B cell (primary cell): ENCODE results near the gene TRIM9. TPM values are rescaled to one million over a fixed set of nuclear protein-coding genes. Genes with fewer than 3 reads are reported as not detected.

ENCODE experiments used
- ATAC-seq: fragments of 200-7000 bp; cut with Tn5 transposase; one replicate; pipeline ENCODE4 v1.10.0; 2021; ENCODE audit warnings: low read depth, mild to moderate bottlenecking, moderate number of reproducible peaks, moderate library complexity
- CTCF ChIA-PET: fragments of 350-600 bp; sonication (Branson Sonifier 250); formaldehyde crosslinking; loops from one replicate; lab custom pipeline; 2021; ENCODE audit warnings: antibody characterized with exemption, inconsistent platforms; lab: Charles Lee
- POLR2A ChIA-PET: fragments of 350-600 bp; sonication (Branson Sonifier 250); formaldehyde crosslinking; loops from one replicate; lab custom pipeline; 2021; ENCODE audit warnings: antibody characterized with exemption; lab: Charles Lee
- DNase-seq: peaks from one replicate; pipeline ENCODE4 v3.0.0; 2013
- H2AFZ ChIP-seq: 2 replicates; pipeline ENCODE4 v1.6.1; 2012; ENCODE audit warnings: mild to moderate bottlenecking, low read depth, low read length; ENCODE audit not compliant: insufficient read depth, poor library complexity, severe bottlenecking
- H3K27ac ChIP-seq, 2 donors: 1 replicate in 1 of 2; 2 replicates in 1 of 2; pipeline ENCODE4 v1.5.1; 2012 to 2013; ENCODE audit warnings: low read length in 2 of 2, mild to moderate bottlenecking in 2 of 2, moderate library complexity in 1 of 2
- H3K27me3 ChIP-seq, 4 experiments: fragments of 200-600 bp in 1 of 4; sonication (generic) in 1 of 4; replicated peaks in 1 of 4; 1 replicate in 2 of 4; 2 replicates in 2 of 4; pipeline versions ENCODE4 v1.6.1 to v1.7.0; 2013 to 2016; ENCODE audit warnings: low read length in 3 of 4, mild to moderate bottlenecking in 2 of 4, mixed read lengths in 1 of 4, moderate library complexity in 1 of 4; ENCODE audit not compliant: insufficient read depth in 4 of 4, control insufficient read depth in 3 of 4; ENCODE audit errors: control extremely low read depth in 1 of 4
- H3K36me3 ChIP-seq, 2 experiments: replicated peaks in 1 of 2; 1 replicate in 1 of 2; 2 replicates in 1 of 2; pipeline versions ENCODE4 v1.6.1 to v1.7.1; 2013; ENCODE audit warnings: low read length in 1 of 2; ENCODE audit not compliant: insufficient read depth in 2 of 2, control insufficient read depth in 1 of 2; ENCODE audit errors: control extremely low read depth in 1 of 2, extremely low read depth in 1 of 2
- H3K4me1 ChIP-seq, 2 donors: fragments of 200-600 bp in 1 of 2; sonication (generic) in 1 of 2; 1 replicate in 1 of 2; 2 replicates in 1 of 2; pipeline versions ENCODE4 v1.5.1 to v1.6.1; 2013 to 2017; ENCODE audit warnings: low read length in 2 of 2; ENCODE audit not compliant: control insufficient read depth in 2 of 2, insufficient read depth in 2 of 2
- H3K4me2 ChIP-seq: replicated peaks from 2 replicates; pipeline ENCODE3; 2012; ENCODE audit warnings: mild to moderate bottlenecking, low read depth, low read length; ENCODE audit not compliant: poor library complexity, severe bottlenecking
- H3K4me3 ChIP-seq, 5 experiments: fragments of 200-600 bp in 1 of 5; sonication (generic) in 1 of 5; 1 replicate in 3 of 5; 2 replicates in 2 of 5; pipeline versions ENCODE4 v1.5.1 to v1.7.0; 2011 to 2016; ENCODE audit warnings: low read length in 4 of 5, mild to moderate bottlenecking in 4 of 5, low read depth in 2 of 5, control low read depth in 1 of 5, moderate library complexity in 1 of 5; ENCODE audit not compliant: insufficient read depth in 1 of 5; ENCODE audit errors: control extremely low read depth in 1 of 5, extremely low read depth in 1 of 5
- H3K79me2 ChIP-seq: fragments of 200-600 bp; sonication (generic); one replicate; pipeline ENCODE4 v1.6.0; 2016; ENCODE audit warnings: low read length; ENCODE audit not compliant: control insufficient read depth, insufficient read depth
- H3K9ac ChIP-seq: fragments of 200-600 bp; sonication (generic); 2 replicates; pipeline ENCODE4 v1.6.1; 2017; ENCODE audit warnings: mild to moderate bottlenecking, low read length, moderate library complexity
- H3K9me3 ChIP-seq, 3 donors: one replicate each; pipeline versions ENCODE4 v1.6.1 to v1.7.1; 2013; ENCODE audit warnings: low read length in 2 of 3; ENCODE audit not compliant: control insufficient read depth in 2 of 3, insufficient read depth in 1 of 3; ENCODE audit errors: control extremely low read depth in 1 of 3
- H4K20me1 ChIP-seq: 2 replicates; pipeline ENCODE4 v1.6.0; 2012; ENCODE audit warnings: mild to moderate bottlenecking, low read length; ENCODE audit not compliant: insufficient read depth, control insufficient read depth, poor library complexity, severe bottlenecking
- H3K27ac Mint-ChIP-seq: one replicate; pipeline ENCODE4 v1.8.0; 2021; ENCODE audit warnings: mixed read lengths
- H3K27me3 Mint-ChIP-seq: one replicate; pipeline ENCODE4 v1.8.0; 2021; ENCODE audit warnings: mixed read lengths
- H3K4me1 Mint-ChIP-seq: one replicate; pipeline ENCODE4 v1.8.0; 2021; ENCODE audit warnings: mixed read lengths
- H3K4me3 Mint-ChIP-seq: one replicate; pipeline ENCODE4 v1.8.0; 2021; ENCODE audit warnings: mixed read lengths
- H3K9me3 Mint-ChIP-seq: one replicate; pipeline ENCODE4 v1.8.0; 2022; ENCODE audit warnings: mixed read lengths; ENCODE audit not compliant: insufficient read depth
- EZH2 ChIP-seq: IDR thresholded peaks from 2 replicates; pipeline ENCODE4 v1.6.1; 2012; ENCODE audit warnings: borderline replicate concordance, low read depth, mild to moderate bottlenecking, moderate library complexity, low read length; ENCODE audit not compliant: insufficient read depth, poor library complexity, severe bottlenecking
- WGBS: methylation state at CpG from one replicate; pipeline ENCODE4 v1.1.5; 2013; ENCODE audit warnings: missing lambda C conversion rate; ENCODE audit not compliant: insufficient coverage; 5-methylcytosine and 5-hydroxymethylcytosine counted together
- intact Hi-C: fragments of 100-400 bp; cut with micrococcal nuclease; formaldehyde crosslinking; loops from one replicate; pipeline ENCODE4 v1.10.0; 2022
- polyA plus RNA-seq: library from polyadenylated mRNA; depleted of rRNA; stranded (reverse); fragments of >200 nt; gene quantifications from 2 replicates; pipeline ENCODE4 v1.2.3, GENCODE V29; 2012
- total RNA-seq, 2 donors: library from RNA; stranded (reverse); fragments of 120-200 nt in 1 of 2; gene quantifications; 1 replicate in 1 of 2; 2 replicates in 1 of 2; pipeline versions ENCODE4 v1.2.3 to v1.2.4, GENCODE V29; 2013 to 2022
- TF ChIP-seq, protein P1 (sequence below): fragments of 200-600 bp; IDR thresholded peaks from one replicate; pipeline ENCODE4 v1.8.0; 2022; ENCODE audit warnings: antibody characterized with exemption, mild to moderate bottlenecking

TRIM9 gene
- total and polyA plus RNA-seq, 2 donors (not counting 1 experiment from before 2014, with no cell fraction given) = 0.24 to 0.32 TPM

DNA sequence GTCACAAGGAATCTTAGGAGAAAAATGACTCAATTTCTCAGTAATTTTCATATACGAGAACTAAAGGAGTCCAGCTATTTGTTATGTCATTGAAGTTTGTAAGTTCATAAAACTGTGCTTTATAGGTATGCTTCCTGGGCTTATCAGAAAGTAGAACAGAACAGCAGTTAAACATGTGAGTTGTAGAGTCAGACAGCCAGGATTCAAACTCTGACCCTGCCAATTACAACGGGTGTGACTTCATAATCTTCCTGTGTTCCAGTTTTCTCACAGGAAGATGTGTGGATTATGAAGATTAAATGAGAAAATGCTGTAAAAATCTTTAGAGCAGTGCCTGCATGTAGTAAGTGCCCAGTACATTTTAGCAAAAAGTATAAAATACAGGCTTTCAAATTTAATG, 8.9 kb downstream of the TRIM9 start:
- TF ChIP-seq, protein P1, sequence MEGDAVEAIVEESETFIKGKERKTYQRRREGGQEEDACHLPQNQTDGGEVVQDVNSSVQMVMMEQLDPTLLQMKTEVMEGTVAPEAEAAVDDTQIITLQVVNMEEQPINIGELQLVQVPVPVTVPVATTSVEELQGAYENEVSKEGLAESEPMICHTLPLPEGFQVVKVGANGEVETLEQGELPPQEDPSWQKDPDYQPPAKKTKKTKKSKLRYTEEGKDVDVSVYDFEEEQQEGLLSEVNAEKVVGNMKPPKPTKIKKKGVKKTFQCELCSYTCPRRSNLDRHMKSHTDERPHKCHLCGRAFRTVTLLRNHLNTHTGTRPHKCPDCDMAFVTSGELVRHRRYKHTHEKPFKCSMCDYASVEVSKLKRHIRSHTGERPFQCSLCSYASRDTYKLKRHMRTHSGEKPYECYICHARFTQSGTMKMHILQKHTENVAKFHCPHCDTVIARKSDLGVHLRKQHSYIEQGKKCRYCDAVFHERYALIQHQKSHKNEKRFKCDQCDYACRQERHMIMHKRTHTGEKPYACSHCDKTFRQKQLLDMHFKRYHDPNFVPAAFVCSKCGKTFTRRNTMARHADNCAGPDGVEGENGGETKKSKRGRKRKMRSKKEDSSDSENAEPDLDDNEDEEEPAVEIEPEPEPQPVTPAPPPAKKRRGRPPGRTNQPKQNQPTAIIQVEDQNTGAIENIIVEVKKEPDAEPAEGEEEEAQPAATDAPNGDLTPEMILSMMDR = no peak
- no peak for TF ChIP-seq EZH2
- no peaks in the 10 kb centered on the region for H3K27me3 ChIP-seq
- DNase-seq (no peak), ATAC-seq (no peak)
- H4K20me1 ChIP-seq = no peaks in the 10 kb centered on the region
- peaks cover 5% of the 10 kb centered on the region for H3K4me1 Mint-ChIP-seq
- H3K9ac ChIP-seq = no peak overlapping the region
- no peak overlapping the region for H3K27ac Mint-ChIP-seq
- no peak overlapping the region for H3K4me3 Mint-ChIP-seq
- no peak overlapping the region for H3K4me3 ChIP-seq
- intact Hi-C loops = no loop called here
- H2AFZ ChIP-seq = no peak overlapping the region
- H3K27ac ChIP-seq = no peak overlapping the region
- WGBS = 100% methylated on average over 1 of the region's 2 CpGs
- POLR2A ChIA-PET = no interaction called here
- CTCF ChIA-PET = interaction anchor here (1.0 kb wide), 1 partner anchor 9 kb away, joined by 3 read pairs; the partner anchor contains the start of gene TRIM9
- H3K9me3 Mint-ChIP-seq = no peaks in the 10 kb centered on the region
- H3K79me2 ChIP-seq = no peaks in the 10 kb centered on the region
- no peaks in the 10 kb centered on the region for H3K36me3 ChIP-seq
- no peaks in the 10 kb centered on the region for H3K4me1 ChIP-seq
- no peaks in the 10 kb centered on the region for H3K9me3 ChIP-seq
- H3K4me2 ChIP-seq = no peak overlapping the region
- no peaks in the 10 kb centered on the region for H3K27me3 Mint-ChIP-seq

DNA sequence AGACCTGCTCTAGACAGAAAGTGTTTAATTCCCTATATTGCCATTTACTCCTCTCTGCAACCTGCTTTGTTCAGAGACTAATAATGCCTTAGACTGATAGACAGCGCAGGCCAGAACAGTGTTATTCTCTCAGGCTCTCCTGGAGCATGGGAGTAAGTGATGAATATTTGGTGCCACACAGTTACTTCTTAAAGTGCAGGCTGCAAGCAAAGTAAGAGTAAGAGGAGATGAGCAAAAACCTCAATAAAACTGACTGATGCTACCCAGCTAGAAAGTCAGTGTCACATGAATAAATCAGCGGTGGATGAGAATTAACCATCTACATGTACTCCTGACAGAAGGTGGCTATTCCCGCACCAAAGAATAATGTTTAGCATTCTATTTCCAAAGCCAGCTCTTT, 9.9 kb downstream of the TRIM9 start:
- DNase-seq (no peak), ATAC-seq (no peak)
- ChIA-PET POLR2A (no interaction called here), CTCF (no interaction called here)
- H3K4me1 Mint-ChIP-seq = peaks cover 5% of the 10 kb centered on the region
- 100% methylated on average over 2 of the region's 3 CpGs for WGBS
- TF ChIP-seq EZH2 = no peak
- TF ChIP-seq, protein P1 = no peak
- Histone ChIP-seq H3K4me3 (no peak overlapping the region), H3K27me3 (no peaks in the 10 kb centered on the region), H4K20me1 (no peaks in the 10 kb centered on the region), H3K36me3 (no peaks in the 10 kb centered on the region), H3K9me3 (no peaks in the 10 kb centered on the region), H3K27ac (no peak overlapping the region), H2AFZ (no peak overlapping the region), H3K79me2 (no peaks in the 10 kb centered on the region), H3K4me2 (no peak overlapping the region), H3K4me1 (no peaks in the 10 kb centered on the region), H3K9ac (no peak overlapping the region)
- no peak overlapping the region for H3K4me3 Mint-ChIP-seq
- intact Hi-C loops = no loop called here
- H3K27ac Mint-ChIP-seq = no peak overlapping the region
- H3K9me3 Mint-ChIP-seq = no peaks in the 10 kb centered on the region
- H3K27me3 Mint-ChIP-seq = no peaks in the 10 kb centered on the region
